ENCODE results near the gene EEF1AKMT3.
A peak's percentile ranks its signal among the peaks of the same experiment; 100 is the strongest.

EEF1AKMT3 gene

GRCh38 chr12:57772429-57773322, at the start of gene EEF1AKMT3:
TSS of gene EEF1AKMT3 (plus strand) at chr12:57772614. CDS start at chr12:57772725, 111 bp downstream.
- DNase-seq (ENCODE audit: low spot score): no peak

GRCh38 chr12:57722716-57723629, 49.4 kb upstream of the EEF1AKMT3 start:
- no peak for DNase-seq (ENCODE audit: low spot score)

GRCh38 chr12:57723630-57723962, 48.8 kb upstream of the EEF1AKMT3 start:
- DNase-seq (ENCODE audit: low spot score): no peak

- no peak for DNase-seq (ENCODE audit: low spot score)
These were observed 48.1 kb upstream of the EEF1AKMT3 start for GRCh38 chr12:57724003-57724935.

GRCh38 chr12:57724936-57725740, 47.3 kb upstream of the EEF1AKMT3 start:
- no peak for DNase-seq (ENCODE audit: low spot score)

GRCh38 chr12:57725851-57726150, 46.6 kb upstream of the EEF1AKMT3 start:
- DNase-seq (ENCODE audit: low spot score): no peak

- DNase-seq (ENCODE audit: low spot score): peak; percentile 43
These were observed 46.1 kb upstream of the EEF1AKMT3 start for GRCh38 chr12:57726151-57726883.

GRCh38 chr12:57726884-57727757, 45.3 kb upstream of the EEF1AKMT3 start:
- no peak for DNase-seq (ENCODE audit: low spot score)

- DNase-seq (ENCODE audit: low spot score): no peak
These were observed 44.5 kb upstream of the EEF1AKMT3 start for GRCh38 chr12:57727758-57728395.

GRCh38 chr12:57729321-57729844, 43.0 kb upstream of the EEF1AKMT3 start:
- no peak for DNase-seq (ENCODE audit: low spot score)

- no peak for DNase-seq (ENCODE audit: low spot score)
These were observed 41.9 kb upstream of the EEF1AKMT3 start for GRCh38 chr12:57730336-57731067.

- DNase-seq (ENCODE audit: low spot score): no peak
These were observed 40.9 kb upstream of the EEF1AKMT3 start for GRCh38 chr12:57731411-57732080.

- DNase-seq (ENCODE audit: low spot score): no peak
These were observed 40.1 kb upstream of the EEF1AKMT3 start for GRCh38 chr12:57732270-57732669.

GRCh38 chr12:57732726-57733593, 39.5 kb upstream of the EEF1AKMT3 start:
- no peak for DNase-seq (ENCODE audit: low spot score)

GRCh38 chr12:57733928-57734327, 38.5 kb upstream of the EEF1AKMT3 start:
- no peak for DNase-seq (ENCODE audit: low spot score)

- no peak for DNase-seq (ENCODE audit: low spot score)
These were observed 37.8 kb upstream of the EEF1AKMT3 start for GRCh38 chr12:57734591-57734990.

Data from pons (tissue), 1 donor.